ENCODE measurements around the gene AMHR2. TPM values are rescaled to one million over a fixed set of nuclear protein-coding genes. Genes with fewer than 3 reads are reported as not detected.
A peak's percentile ranks its signal among the peaks of the same experiment; 100 is the strongest.
"Not testable (repeated sequence)": the region's sequence is repeated elsewhere in the genome, so short reads cannot be mapped to it uniquely, and the experiment has no call there.

Gene AMHR2
- total and polyA plus RNA-seq, 3 donors from 2014 or later: 33.9 to 42.1 (median 39.0) TPM

DNA sequence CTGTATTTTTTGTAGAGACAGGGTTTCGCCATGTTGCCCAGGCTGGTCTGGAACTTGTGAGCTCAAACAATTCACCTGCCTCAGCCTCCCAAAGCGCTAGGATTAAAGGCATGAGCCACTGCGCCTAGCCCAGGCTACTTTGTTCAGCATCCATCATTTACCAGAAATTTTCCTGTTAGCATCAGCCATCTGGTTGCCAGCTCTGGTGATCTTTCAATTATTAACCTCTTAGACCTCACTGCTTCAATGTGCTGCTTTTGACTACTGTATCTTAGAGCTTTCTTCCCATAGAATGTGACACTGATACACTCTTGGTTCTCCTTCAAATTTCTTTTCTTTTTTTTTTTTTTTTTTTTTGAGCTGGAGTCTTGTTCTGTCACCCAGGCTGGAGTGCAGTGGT is 5.4 kb upstream of the AMHR2 start:
- intact Hi-C loops (cut with DNase I; ENCODE audit: low total_unique reads): no loop called here
- 93 to 100% methylated on average over 3 of the region's 3 CpGs for WGBS, 2 donors
- DNase-seq: no peak
- no peaks in the 10 kb centered on the region for H3K27me3 ChIP-seq
- TF ChIP-seq, protein P1, sequence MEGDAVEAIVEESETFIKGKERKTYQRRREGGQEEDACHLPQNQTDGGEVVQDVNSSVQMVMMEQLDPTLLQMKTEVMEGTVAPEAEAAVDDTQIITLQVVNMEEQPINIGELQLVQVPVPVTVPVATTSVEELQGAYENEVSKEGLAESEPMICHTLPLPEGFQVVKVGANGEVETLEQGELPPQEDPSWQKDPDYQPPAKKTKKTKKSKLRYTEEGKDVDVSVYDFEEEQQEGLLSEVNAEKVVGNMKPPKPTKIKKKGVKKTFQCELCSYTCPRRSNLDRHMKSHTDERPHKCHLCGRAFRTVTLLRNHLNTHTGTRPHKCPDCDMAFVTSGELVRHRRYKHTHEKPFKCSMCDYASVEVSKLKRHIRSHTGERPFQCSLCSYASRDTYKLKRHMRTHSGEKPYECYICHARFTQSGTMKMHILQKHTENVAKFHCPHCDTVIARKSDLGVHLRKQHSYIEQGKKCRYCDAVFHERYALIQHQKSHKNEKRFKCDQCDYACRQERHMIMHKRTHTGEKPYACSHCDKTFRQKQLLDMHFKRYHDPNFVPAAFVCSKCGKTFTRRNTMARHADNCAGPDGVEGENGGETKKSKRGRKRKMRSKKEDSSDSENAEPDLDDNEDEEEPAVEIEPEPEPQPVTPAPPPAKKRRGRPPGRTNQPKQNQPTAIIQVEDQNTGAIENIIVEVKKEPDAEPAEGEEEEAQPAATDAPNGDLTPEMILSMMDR (IDR thresholded peaks at IDR 0.05): no peak
- no peak for TF ChIP-seq POLR2A (IDR thresholded peaks at IDR 0.05)
- H3K9me3 ChIP-seq: no peaks in the 10 kb centered on the region
- no peak overlapping the region for H3K27ac ChIP-seq
- no peak overlapping the region for H3K4me3 ChIP-seq
- H3K36me3 ChIP-seq (ENCODE audit: low read depth, missing control alignments): no peaks in the 10 kb centered on the region
- peaks cover 20% of the 10 kb centered on the region for H3K4me1 ChIP-seq

DNA sequence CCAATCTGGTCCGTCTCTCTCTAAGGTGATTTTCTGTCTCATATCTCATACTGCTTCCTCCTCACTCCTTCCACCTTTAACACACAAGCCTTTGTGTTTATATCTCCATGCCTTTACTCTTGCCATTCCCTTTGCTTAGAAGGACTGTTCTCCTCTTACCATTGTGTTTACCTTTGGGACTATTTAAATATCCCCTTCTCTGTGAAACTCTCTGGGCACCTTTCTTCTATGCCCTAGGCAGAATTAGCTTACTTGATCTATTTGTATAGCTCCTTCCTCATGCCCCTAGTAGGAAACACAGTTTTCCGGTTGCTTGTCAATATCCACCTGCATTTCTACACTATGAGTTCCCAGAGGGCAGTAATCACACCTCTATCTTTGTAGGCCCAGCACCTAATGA is 3.9 kb upstream of the AMHR2 start:
- 88 to 92% methylated on average over 2 of the region's 2 CpGs for WGBS, 2 donors
- Histone ChIP-seq H3K27ac (no peak overlapping the region), H3K4me3 (no peak overlapping the region), H3K36me3 (ENCODE audit: low read depth, missing control alignments) (no peaks in the 10 kb centered on the region), H3K27me3 (no peaks in the 10 kb centered on the region), H3K4me1 (peaks cover 26% of the 10 kb centered on the region), H3K9me3 (no peaks in the 10 kb centered on the region)
- TF ChIP-seq POLR2A (IDR thresholded peaks at IDR 0.05): no peak
- TF ChIP-seq, protein P1 (IDR thresholded peaks at IDR 0.05): no peak
- intact Hi-C loops (cut with DNase I; ENCODE audit: low total_unique reads): loop anchor here (5.0 kb wide), 1 partner anchor 67 kb away; no protein-coding TSS in a partner anchor
- no peak for DNase-seq

DNA sequence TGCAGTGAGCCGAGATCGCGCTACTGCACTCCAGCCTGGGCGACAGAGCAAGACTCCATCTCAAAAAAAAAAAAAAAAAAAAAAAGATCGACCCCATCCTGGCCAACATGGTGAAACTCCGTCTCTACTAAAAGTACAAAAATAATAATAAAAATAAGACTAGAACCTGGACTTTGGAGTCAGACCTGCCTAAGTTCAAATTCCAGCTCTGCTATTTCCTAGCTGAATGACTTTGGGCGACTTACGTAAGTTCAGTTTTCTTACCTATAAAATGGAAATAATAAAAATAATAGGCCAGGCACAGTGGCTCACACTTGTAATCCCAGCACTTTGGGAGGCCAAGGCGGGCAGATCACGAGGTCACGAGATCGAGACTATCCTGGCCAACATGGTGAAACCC is 1.4 kb upstream of the AMHR2 start:
- Histone ChIP-seq H3K4me1 (peaks cover 29% of the 10 kb centered on the region), H3K4me3 (peak overlapping the region in 1 of 2 donors; percentile 4)
- not testable (repeated sequence) for DNase-seq; H3K9me3 ChIP-seq; H3K27ac ChIP-seq; H3K27me3 ChIP-seq; H3K36me3 ChIP-seq (ENCODE audit: low read depth, missing control alignments)
- intact Hi-C loops (cut with DNase I; ENCODE audit: low total_unique reads): loop anchor here (5.0 kb wide), 1 partner anchor 70 kb away; no protein-coding TSS in a partner anchor
- 64 to 71% methylated on average over 7 to 12 of the region's 12 CpGs for WGBS, 2 donors

DNA sequence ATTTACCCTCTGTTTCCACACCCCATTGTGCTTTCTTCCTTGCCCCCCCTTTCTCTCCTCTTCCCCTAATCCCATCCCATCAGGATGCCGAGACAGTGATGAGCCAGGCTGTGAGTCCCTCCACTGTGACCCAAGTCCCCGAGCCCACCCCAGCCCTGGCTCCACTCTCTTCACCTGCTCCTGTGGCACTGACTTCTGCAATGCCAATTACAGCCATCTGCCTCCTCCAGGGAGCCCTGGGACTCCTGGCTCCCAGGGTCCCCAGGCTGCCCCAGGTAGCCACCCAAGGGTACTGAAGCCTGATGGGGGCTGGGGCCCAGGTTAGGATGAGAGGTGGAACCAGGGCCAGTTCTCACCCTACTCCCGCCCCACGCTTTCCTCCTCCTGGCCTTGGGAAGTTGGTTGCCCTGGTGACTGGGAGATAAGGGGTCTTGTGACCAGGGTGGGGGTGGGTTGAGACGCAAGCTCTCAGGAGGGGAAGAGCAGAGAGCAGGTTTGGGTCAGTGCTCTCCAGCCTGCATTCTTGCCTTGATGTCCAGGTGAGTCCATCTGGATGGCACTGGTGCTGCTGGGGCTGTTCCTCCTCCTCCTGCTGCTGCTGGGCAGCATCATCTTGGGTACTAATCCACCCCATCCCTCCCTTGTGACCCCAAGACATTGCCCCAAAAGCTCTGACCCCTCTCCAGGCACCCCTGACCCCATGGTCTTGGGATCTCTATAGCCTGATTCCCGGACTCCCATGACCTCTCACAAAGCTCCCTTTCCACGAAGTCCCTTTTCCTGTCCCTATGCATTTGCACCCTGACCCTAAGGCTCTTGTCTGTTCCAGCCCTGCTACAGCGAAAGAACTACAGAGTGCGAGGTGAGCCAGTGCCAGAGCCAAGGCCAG is 1.2 kb downstream of the AMHR2 start:
- Histone ChIP-seq H3K27me3 (no peaks in the 10 kb centered on the region), H3K4me1 (peaks cover 29% of the 10 kb centered on the region), H3K27ac (peak overlapping the region; percentile 65 to 81), H3K9me3 (no peaks in the 10 kb centered on the region), H3K36me3 (ENCODE audit: low read depth, missing control alignments) (no peaks in the 10 kb centered on the region), H3K4me3 (peak overlapping the region in 1 of 2 donors; percentile 5)
- peak; percentile 88 for DNase-seq
- 40 to 66% methylated on average over 8 to 9 of the region's 9 CpGs for WGBS, 2 donors
- intact Hi-C loops (cut with DNase I; ENCODE audit: low total_unique reads): loop anchor here (5.0 kb wide), 1 partner anchor 73 kb away; no protein-coding TSS in a partner anchor
- TF ChIP-seq POLR2A (IDR thresholded peaks at IDR 0.05): no peak
- TF ChIP-seq, protein P1 (IDR thresholded peaks at IDR 0.05): no peak

DNA sequence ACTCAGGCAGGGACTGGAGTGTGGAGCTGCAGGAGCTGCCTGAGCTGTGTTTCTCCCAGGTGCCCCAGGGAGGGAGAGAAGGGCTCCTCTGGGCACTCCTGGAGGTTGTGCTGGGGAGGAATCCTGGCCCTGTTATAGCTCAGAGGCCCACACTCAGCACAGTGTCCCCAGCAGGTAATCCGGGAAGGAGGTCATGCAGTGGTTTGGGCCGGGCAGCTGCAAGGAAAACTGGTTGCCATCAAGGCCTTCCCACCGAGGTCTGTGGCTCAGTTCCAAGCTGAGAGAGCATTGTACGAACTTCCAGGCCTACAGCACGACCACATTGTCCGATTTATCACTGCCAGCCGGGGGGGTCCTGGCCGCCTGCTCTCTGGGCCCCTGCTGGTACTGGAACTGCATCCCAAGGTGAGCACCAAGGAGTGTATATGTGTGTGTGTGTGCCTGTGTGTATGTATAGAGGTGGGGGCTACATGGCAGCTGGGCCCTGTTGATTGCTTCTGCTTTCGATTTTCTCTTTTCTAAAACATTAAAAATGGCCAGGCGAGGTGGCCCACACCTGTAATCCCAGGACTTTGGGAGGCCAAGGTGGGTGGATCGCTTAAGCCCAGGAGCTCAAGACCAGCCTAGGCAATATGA is 2.0 kb downstream of the AMHR2 start:
- peak; percentile 39 for DNase-seq
- peak overlapping the region; percentile 65 to 81 for H3K27ac ChIP-seq
- peak overlapping the region in 1 of 2 donors; percentile 5 for H3K4me3 ChIP-seq
- WGBS, 2 donors: 61 to 81% methylated on average over 3 to 11 of the region's 11 CpGs
- H3K27me3 ChIP-seq: no peaks in the 10 kb centered on the region
- intact Hi-C loops (cut with DNase I; ENCODE audit: low total_unique reads): no loop called here
- no peak for TF ChIP-seq POLR2A (IDR thresholded peaks at IDR 0.05)
- TF ChIP-seq, protein P1 (IDR thresholded peaks at IDR 0.05): no peak
- peaks cover 29% of the 10 kb centered on the region for H3K4me1 ChIP-seq
- no peaks in the 10 kb centered on the region for H3K36me3 ChIP-seq (ENCODE audit: low read depth, missing control alignments)
- H3K9me3 ChIP-seq: no peaks in the 10 kb centered on the region

All from testis (tissue), 3 donors.